Stimulated activated CD4-positive, alpha-beta T cell treated with anti-CD3 and anti-CD28 coated beads, Interleukin-12 subunit alpha, Interleukin-12 subunit beta, amount 100 ng/mL, for 24 hours (primary cell): ENCODE results near the gene PRKAG2.

Source experiments
- DNase-seq, 2 experiments: peaks; one replicate each; pipeline ENCODE4 v3.0.0-alpha.2; 2020; ENCODE audit warnings: low read depth in 2 of 2

Gene PRKAG2

GRCh38 chr7:151744656-151745638 lies 132.0 kb downstream of the PRKAG2 start:
- no peak for DNase-seq

- no peak for DNase-seq
Measured at GRCh38 chr7:151744051-151744580, 132.8 kb downstream of the PRKAG2 start.

DNA sequence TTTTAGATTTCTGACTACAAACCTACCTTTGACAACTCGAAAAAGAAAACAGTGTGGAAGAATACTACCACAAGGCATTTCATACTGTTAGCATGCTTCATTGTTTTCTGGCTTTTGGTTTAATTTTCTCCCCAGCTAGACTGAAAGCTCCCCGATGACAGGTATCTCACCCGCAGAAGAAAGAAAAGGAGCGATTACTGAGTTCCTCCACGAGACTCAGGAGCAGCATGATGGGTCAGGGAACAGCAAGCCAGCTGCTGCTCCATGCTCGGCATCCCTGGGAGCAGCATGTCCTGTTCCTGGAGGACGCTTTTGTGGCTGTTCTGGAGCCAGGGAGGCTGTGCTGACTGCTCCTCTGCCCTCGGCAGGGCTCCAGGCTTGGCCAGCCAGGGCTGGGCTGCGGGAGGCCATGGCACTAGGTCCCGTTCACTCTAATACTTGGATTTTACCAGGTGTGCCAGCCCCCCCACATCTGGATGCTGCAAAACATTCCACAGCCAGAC lies 133.4 kb downstream of the PRKAG2 start:
- DNase-seq = no peak

GRCh38 chr7:151742713-151743480 lies 134.0 kb downstream of the PRKAG2 start:
- no peak for DNase-seq

DNA sequence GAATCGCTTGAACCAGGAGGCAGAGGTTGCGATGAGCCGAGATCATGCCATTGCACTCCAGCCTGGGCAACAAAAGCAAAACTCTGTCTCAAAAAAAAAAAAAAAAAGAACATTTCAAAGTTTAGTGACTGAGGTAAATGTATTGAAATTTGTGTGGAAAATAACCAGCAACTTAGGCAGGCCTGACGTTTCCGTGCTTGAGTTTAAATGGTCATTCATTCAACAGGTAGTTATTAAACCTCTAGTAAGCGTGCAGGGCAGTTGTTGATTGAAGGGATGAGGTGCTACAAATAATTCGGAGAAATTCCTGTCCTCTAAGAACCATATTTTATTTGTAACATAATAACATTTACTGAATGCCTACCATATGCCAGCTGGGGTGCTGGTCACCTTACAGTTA lies 135.3 kb downstream of the PRKAG2 start:
- DNase-seq = no peak

DNA sequence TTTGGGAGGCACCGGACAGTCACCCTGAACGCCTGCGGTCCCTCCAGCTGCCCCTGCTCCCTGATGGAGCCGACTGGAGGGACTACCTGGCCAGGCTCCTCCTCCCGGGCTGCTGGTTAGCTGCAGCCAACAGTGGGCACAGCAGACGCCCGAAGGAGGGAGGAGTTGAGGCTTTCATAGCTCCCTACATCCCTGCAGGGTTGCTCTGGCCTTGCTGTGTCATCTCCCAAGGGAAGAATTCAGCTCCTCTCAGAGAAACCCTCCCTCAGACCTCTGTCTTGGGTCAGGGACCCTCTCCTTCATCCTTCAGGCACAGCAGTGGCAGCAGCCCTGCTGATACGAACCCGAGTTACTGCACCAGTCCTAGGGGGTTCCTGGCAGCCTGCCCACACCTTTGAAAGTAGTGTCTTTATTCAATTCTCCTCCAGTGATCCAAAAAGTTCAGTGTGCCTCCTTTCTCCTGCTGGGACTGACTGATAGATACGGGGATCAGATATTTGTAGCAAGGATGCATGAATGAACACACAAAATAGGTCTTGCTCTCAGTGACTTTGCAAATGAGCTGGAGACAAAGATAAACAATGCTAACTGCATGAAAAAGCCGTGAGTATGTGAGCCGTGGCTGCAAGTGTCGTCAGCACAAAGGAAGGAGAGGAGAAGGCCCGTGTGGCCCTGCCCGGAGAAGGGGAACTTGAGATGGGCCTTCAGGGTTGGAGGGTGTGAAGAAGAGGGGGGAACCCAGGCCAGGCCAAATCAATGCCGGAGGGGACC lies 136.6 kb downstream of the PRKAG2 start:
- DNase-seq = no peak

- DNase-seq = no peak
Measured at GRCh38 chr7:151738925-151739324, 138.0 kb downstream of the PRKAG2 start.

GRCh38 chr7:151736403-151736909 lies 140.5 kb downstream of the PRKAG2 start:
- DNase-seq = no peak

DNA sequence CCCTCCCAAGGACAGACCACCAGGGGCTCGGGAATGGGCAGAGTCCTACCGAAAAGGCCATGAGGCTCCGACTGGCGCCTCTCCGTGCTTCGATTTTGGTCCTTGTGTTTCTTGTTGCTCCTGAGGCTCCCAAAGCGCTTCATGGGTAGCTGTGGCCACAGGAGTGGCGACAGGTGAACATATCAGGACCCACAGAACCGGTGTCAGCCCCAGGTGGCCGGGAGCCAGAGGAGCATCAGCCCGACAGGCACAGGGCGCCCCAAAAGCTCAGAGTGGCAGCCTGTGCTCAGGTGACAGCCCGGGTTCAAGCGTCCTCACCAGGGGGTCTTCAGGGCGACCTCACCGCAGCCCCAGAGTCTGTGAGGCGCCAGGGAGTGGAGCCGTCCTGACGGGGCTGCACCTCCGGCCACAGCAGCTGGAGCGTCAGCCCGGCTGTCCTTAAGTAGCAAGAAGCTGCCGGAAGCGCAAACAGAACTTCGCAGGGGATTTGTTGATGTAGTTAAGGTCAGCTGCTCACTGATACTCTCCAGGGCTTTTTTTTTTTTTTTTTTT lies 141.0 kb downstream of the PRKAG2 start:
- no peak for DNase-seq

DNA sequence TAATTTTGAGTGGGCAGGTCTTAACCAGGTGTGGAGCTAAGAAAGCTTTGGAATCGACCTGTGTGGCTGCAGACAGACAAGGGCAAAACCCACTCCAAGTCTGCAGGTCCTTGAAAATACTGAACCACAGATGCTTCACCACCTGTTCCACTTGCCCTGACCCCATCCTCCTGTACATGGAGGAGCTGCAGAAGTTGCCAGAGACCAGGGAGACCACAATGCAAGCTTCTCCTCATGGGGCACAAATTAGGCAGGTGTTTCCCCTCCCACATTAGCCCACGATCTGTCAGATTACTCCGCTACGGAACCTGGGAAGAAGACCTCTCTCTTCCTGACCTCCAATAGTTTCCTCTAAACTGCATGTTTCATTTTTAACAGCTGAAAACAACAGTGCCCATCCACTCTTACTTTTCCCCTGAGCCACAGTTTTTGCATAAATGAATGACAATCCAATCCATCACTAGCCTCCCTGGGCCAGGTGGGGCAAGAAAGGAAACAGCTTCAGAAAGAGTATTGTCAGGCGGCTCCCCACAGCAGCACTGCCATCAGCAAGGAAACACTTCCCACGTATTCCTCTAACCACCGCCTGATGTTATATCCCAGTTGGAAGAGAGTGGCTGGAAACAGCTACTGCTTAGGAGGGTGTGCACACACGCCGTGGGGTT lies 141.6 kb downstream of the PRKAG2 start:
- no peak for DNase-seq

GRCh38 chr7:151732834-151733592 lies 143.9 kb downstream of the PRKAG2 start:
- no peak for DNase-seq

- DNase-seq = no peak
Measured at GRCh38 chr7:151732292-151732691, 144.6 kb downstream of the PRKAG2 start.

DNA sequence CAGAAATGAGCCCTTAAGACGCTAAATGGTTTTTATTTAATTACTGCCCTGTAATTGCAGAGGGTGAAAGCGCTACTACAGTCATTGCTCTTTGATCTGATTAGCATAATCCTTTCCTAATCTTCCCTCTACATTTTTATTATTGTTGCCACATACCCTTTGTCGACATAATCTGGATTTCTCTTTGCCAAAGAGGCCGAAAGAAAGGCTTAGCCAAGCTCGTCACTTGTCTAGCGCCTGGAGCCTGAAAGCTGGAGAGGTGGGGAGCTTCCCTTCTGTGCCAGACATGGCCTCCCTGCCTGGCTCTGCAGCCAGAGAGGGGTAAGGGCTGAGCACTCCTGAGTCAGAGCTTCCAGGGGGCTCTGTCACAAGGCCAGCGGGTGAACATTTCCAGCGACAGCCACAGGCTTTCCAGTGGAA lies 145.9 kb downstream of the PRKAG2 start:
- no peak for DNase-seq

- no peak for DNase-seq
Measured at GRCh38 chr7:151730591-151730990, 146.3 kb downstream of the PRKAG2 start.

GRCh38 chr7:151729521-151729921 lies 147.4 kb downstream of the PRKAG2 start:
- DNase-seq = no peak

GRCh38 chr7:151728746-151729145 lies 148.2 kb downstream of the PRKAG2 start:
- DNase-seq = no peak

DNA sequence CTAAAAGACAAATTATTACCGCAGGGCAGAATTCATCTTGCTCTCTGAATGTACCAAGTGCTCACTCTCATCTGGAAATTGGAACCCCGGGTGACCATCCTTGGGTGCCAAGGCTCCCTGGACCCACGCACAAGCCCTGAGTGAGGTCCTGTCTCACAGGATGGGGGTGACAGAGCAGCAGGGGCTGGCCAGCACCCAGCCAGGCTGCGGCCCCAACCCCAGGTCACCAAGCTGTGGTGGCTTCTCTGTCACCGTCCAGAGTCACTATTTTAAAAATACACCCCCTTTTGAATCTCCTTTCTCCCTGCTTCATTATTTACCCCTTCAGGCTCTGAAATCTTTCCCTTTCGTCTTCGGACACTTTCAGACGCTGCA lies 148.6 kb downstream of the PRKAG2 start:
- no peak for DNase-seq

GRCh38 chr7:151727579-151728285 lies 149.2 kb downstream of the PRKAG2 start:
- peak; percentile 35 to 50 for DNase-seq
